Activated CD4-positive, alpha-beta T cell treated with anti-CD3 and anti-CD28 coated beads, Interleukin-2, amount 10 ng/mL, durations not matched to agents 24 days and 14 days (primary cell): Measurements from ENCODE around the gene PFKP. TPM values are rescaled to one million over a fixed set of nuclear protein-coding genes. Genes with fewer than 3 reads are reported as not detected.

Experiments used
- DNase-seq: peaks from one replicate; pipeline ENCODE4 v3.0.0; 2022
- H3K27ac Mint-ChIP-seq: one replicate; pipeline ENCODE4 v1.8.0; 2022; ENCODE audit warnings: mild to moderate bottlenecking, mixed read lengths
- H3K27me3 Mint-ChIP-seq: one replicate; pipeline ENCODE4 v1.8.0; 2022; ENCODE audit warnings: mixed read lengths
- H3K36me3 Mint-ChIP-seq: one replicate; pipeline ENCODE4 v1.8.0; 2022; ENCODE audit warnings: low read depth, mild to moderate bottlenecking, mixed read lengths
- H3K4me1 Mint-ChIP-seq: one replicate; pipeline ENCODE4 v1.8.0; 2021; ENCODE audit warnings: mixed read lengths
- H3K4me3 Mint-ChIP-seq: one replicate; pipeline ENCODE4 v1.8.0; 2022; ENCODE audit warnings: mild to moderate bottlenecking, moderate library complexity, mixed read lengths
- H3K9me3 Mint-ChIP-seq: one replicate; pipeline ENCODE4 v1.8.0; 2021; ENCODE audit warnings: mixed read lengths
- intact Hi-C: fragments of 100-400 bp; cut with micrococcal nuclease; formaldehyde crosslinking; loops from one replicate; pipeline ENCODE4 v1.15.1; 2023
- total RNA-seq: library from RNA; stranded (reverse); gene quantifications from 2 replicates; pipeline ENCODE4 v1.2.3, GENCODE V29; 2022

PFKP gene
- total RNA-seq, 1 donor from 2014 or later: 294 TPM

DNA sequence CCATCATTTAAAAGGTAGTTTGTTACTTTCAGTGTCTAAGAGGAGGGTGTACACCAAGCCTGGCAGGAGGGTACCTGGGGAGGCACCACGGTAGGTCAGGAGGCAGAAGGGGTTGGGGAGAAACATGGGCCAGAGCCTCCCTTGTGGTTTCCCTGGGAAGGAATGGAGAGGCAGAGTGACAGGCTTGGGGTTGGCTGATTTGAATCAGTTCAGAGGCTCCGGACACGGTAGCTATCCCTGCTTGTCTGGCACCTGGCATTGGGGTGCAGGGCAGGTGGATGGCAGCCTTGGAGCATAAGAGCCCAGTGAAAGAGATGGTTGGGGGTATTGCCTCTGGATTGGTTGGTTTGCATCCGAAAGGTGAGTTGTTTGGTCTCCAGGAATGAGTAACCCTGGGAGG, 30.2 kb upstream of the PFKP start:
- intact Hi-C loops: no loop called here
- no peak for DNase-seq
- peaks cover 8% of the 10 kb centered on the region for H3K27me3 Mint-ChIP-seq
- H3K9me3 Mint-ChIP-seq: peaks cover 26% of the 10 kb centered on the region
- H3K27ac Mint-ChIP-seq: no peak overlapping the region
- H3K4me1 Mint-ChIP-seq: peaks cover 4% of the 10 kb centered on the region
- no peaks in the 10 kb centered on the region for H3K36me3 Mint-ChIP-seq
- no peak overlapping the region for H3K4me3 Mint-ChIP-seq

DNA sequence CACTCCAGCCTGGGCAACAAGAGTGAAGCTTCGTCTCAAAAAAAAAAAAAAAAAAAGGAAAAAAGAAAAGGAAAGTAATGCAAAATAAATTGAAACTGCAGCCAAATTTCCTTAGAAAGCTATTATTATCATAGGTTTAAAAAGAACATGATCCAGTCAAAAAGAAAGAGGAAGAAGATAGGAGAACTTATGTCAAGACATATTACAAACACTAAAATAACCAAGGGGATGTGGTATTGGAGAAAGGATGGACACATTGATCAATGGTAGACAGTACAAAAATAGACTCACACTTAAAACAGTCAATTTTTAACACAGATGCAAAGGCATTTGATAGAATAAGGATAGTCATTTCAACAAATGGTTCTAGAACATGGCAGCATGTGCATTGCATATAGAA, 27.3 kb upstream of the PFKP start:
- Mint-ChIP-seq H3K27me3 (peaks cover 10% of the 10 kb centered on the region), H3K27ac (no peak overlapping the region), H3K36me3 (no peaks in the 10 kb centered on the region), H3K4me3 (no peak overlapping the region), H3K4me1 (peaks cover 4% of the 10 kb centered on the region), H3K9me3 (peaks cover 26% of the 10 kb centered on the region)
- DNase-seq: no peak
- intact Hi-C loops: loop anchor here (5.0 kb wide), 1 partner anchor 203 kb away; no protein-coding TSS in a partner anchor

DNA sequence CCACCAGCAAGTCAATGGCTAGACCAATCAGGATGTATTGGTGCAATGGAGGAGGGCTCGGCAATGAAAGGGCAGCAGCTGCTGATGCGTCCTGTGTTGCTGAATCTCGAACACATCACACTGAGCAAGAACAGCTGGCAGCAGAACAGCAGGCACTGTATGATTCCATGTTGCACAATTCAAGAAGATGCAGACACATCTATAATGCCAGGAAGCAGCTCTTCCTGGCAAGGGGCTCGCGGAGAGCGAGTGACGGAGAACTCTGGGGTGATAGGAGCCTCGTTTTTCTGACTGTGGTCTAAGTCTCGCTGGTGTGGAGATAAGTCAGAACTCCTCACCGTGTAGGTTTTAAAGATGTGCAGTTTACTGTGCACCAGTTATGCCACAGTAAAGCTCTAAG, 24.8 kb upstream of the PFKP start:
- peaks cover 14% of the 10 kb centered on the region for H3K27me3 Mint-ChIP-seq
- no peak for DNase-seq
- no peaks in the 10 kb centered on the region for H3K4me1 Mint-ChIP-seq
- intact Hi-C loops: loop anchor here (5.0 kb wide), 1 partner anchor 205 kb away; no protein-coding TSS in a partner anchor
- H3K4me3 Mint-ChIP-seq: no peak overlapping the region
- no peak overlapping the region for H3K27ac Mint-ChIP-seq
- peaks cover 20% of the 10 kb centered on the region for H3K9me3 Mint-ChIP-seq
- H3K36me3 Mint-ChIP-seq: no peaks in the 10 kb centered on the region

DNA sequence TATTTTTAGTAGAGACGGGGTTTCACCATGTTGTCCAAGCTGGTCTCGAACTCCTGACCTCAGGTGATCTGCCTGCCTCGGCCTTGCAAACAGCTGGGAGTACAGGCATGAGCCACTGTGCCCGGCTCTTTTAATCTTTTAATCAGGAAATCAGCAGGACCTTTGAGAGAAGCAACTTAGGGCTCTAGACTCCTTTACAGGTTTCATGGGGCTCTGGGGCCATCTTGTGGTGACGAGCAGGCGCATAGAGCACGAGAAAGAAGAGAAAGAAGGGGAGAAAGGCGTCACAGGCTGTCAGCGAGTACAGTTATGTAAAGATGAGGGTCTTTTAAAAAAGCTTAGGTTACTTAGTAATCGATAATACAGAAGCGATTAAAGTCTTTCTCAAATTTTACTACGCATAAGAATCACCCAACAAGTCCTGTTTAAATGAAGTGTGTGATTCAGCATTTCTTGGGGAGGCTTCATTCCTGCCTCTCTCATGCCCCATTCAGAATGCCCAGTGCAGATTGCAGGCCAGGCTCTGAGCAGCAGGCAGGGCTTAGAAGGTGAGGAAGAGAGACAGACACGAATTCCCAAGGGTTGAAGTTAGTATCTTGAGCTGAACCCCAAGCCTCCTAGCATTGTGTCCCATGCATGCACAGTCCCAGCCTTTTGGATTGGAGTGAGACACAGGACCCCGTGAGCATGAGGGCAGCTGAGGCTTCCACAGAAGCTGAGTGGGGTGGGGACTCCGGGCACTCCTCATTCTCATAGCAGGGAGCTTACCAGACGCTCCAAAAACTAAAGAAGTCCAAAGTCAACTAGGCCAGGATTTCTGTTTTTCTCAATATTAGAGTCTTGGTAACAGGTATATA, 23.6 kb upstream of the PFKP start:
- Mint-ChIP-seq H3K9me3 (peaks cover 14% of the 10 kb centered on the region), H3K36me3 (no peaks in the 10 kb centered on the region), H3K27ac (no peak overlapping the region), H3K4me1 (no peaks in the 10 kb centered on the region), H3K27me3 (peaks cover 13% of the 10 kb centered on the region), H3K4me3 (no peak overlapping the region)
- intact Hi-C loops: loop anchor here (1.0 to 5.0 kb wide), 2 partner anchors 115 to 206 kb away; no protein-coding TSS in a partner anchor
- DNase-seq: peak; percentile 84

DNA sequence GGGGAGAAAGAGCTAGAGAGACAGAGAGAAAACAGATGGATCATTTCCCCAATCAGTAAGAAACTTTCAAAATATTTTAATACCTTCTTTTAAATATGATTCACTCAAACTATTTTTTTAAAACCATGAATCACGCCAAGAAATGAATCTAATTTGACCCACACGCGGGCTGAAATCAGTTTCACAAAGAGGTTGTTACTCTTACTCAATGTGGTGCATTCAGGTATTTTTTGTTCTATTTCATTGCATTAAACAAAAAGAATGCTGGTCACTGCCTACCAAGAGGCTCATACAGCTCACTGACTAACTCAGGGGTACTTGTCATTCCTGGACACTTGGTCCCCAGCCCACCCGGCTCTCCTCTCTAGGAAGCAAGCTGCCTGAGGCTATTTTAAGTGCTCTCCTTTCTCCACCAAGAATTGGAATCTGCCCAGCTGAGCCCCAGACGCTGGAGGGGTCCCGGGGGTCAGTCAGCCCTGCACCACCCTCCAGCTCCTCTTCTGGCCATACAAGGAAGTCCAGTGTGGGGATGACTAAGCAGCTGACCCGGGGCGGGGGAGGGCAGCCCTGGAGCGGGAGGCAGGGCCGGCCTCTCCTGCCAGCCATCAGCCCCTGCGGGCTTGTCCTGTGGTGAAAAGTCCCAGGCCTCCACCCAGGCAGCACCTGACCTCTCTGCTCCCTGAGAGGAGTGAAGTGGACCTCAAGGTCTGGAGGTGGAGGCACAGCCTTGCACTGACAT, 21.7 kb upstream of the PFKP start:
- peaks cover 21% of the 10 kb centered on the region for H3K27me3 Mint-ChIP-seq
- H3K36me3 Mint-ChIP-seq: no peaks in the 10 kb centered on the region
- H3K4me3 Mint-ChIP-seq: no peak overlapping the region
- no peaks in the 10 kb centered on the region for H3K4me1 Mint-ChIP-seq
- H3K27ac Mint-ChIP-seq: no peak overlapping the region
- peaks cover 5% of the 10 kb centered on the region for H3K9me3 Mint-ChIP-seq
- no peak for DNase-seq
- intact Hi-C loops: no loop called here

DNA sequence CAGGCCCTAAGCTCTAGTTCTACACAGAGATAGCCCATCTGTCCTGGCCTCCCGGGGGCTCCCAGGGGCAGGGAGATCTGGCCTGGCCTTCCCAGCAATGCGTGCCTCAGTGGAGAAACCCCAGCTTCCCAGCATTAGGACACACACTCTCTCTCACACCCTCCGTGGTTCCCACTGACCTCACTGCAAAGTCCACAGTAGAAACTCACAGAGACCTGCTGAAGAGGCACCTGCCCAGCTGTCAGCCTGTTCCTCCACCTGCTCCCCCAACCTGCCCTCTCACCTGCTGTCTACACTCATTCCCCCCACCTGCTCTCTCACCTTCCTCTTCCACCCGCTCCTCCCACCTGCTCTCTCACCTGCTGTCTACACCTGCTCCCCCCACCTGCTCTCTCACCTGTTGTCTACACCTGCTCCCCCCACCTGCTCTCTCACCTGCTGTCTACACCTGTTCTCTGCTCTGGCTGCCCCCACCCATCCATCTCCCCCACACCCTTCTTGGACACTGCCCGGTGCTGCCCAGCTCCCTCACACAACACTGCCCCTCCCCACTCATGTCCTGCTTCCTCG, 21.1 kb upstream of the PFKP start:
- intact Hi-C loops: no loop called here
- Mint-ChIP-seq H3K9me3 (peaks cover 3% of the 10 kb centered on the region), H3K27me3 (peaks cover 21% of the 10 kb centered on the region), H3K4me1 (no peaks in the 10 kb centered on the region), H3K36me3 (no peaks in the 10 kb centered on the region), H3K27ac (no peak overlapping the region), H3K4me3 (no peak overlapping the region)
- no peak for DNase-seq

DNA sequence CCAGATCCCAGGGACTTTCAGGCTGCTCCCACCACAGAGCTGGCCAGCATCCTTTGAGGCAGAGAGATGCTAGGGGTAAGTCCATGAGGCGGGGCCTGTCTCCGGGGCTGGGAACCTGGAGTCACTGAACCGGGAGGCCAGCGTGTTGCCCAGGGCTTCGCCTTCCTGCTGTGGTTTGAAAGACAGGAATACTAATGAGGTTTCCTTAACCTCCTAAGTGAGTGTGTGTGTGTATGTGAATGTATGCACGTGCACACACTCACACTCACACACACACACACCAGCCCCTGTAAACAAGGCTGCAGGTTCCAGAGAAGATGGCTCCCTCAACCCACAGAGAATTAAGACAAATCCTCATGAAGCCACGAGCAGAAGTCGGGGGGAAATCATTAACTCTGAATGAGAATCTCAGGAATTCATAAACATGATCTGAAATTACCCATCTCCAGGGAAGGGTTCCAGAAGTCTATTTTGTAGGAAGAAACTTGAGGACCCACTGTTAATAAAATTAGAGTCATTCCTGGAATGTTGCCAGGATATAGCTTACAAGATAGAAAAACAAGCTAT, 20.3 kb upstream of the PFKP start:
- Mint-ChIP-seq H3K27ac (no peak overlapping the region), H3K27me3 (peaks cover 24% of the 10 kb centered on the region), H3K9me3 (no peaks in the 10 kb centered on the region), H3K4me3 (no peak overlapping the region), H3K4me1 (no peaks in the 10 kb centered on the region), H3K36me3 (no peaks in the 10 kb centered on the region)
- intact Hi-C loops: no loop called here
- DNase-seq: no peak

DNA sequence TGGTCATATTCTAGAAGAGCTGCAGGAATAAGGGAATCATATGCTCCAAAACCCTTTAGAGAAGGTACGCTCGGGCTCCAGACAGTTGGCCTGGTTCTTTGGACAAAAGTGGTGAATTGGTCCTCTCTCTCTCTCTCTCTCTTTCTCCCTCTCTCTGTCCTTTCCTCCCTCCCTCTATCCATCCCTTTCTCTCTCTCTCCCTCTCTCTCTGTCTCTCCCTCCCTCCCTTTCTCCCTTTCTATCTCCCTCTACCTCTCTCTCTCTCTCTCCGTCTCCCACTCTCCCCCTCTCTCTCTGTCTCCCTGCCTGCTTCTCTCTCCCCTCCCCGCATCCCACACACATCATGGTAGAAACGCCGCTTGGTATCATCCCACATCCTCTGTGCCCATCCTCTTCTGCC, 19.8 kb upstream of the PFKP start:
- no peaks in the 10 kb centered on the region for H3K9me3 Mint-ChIP-seq
- no peak overlapping the region for H3K4me3 Mint-ChIP-seq
- intact Hi-C loops: no loop called here
- no peaks in the 10 kb centered on the region for H3K4me1 Mint-ChIP-seq
- H3K36me3 Mint-ChIP-seq: no peaks in the 10 kb centered on the region
- peaks cover 25% of the 10 kb centered on the region for H3K27me3 Mint-ChIP-seq
- no peak overlapping the region for H3K27ac Mint-ChIP-seq
- DNase-seq: no peak

DNA sequence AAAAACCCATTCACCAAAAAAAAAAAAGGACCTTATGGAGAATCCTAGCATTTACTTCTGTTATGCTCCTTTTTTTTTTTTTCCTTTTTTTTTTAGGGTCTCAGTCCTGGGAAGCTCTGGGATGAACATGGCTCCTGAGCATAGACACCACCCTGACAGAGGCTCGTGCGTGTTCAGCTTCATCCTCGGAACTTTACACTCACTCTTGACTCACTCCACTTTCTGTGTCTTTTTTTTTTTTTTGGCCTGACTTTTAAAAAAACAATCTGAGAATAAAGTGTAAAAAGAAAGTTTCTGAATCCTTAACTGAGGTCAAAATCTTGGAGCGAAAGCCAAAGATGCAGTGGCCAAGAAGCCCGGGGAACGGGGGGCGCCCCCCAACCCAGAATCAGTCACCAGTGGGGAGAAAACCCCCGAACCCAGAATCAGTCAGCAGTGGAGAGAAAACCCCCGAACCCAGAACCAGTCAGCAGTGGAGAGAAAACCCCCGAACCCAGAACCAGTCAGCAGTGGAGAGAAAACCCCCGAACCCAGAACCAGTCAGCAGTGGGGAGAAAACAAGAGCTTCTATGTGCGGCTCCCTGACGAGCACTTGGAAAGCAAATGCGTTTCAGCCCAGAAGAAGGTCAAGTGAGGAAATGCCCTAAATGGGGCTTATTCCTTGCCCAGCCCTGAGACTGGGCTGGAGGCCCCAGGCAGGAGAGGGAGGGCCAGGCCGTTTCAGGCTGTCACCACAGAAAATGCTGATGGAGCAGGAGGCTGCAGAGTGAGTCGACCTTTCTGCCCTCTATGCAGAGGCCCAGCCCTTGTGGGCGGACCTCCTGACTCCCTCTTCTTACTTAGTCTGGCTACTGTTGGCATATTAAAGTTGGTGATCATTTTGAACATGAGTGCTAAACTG, 19.0 kb upstream of the PFKP start:
- intact Hi-C loops: no loop called here
- no peak overlapping the region for H3K4me3 Mint-ChIP-seq
- H3K27me3 Mint-ChIP-seq: peaks cover 25% of the 10 kb centered on the region
- no peak for DNase-seq
- H3K9me3 Mint-ChIP-seq: no peaks in the 10 kb centered on the region
- no peak overlapping the region for H3K27ac Mint-ChIP-seq
- H3K36me3 Mint-ChIP-seq: no peaks in the 10 kb centered on the region
- no peaks in the 10 kb centered on the region for H3K4me1 Mint-ChIP-seq

DNA sequence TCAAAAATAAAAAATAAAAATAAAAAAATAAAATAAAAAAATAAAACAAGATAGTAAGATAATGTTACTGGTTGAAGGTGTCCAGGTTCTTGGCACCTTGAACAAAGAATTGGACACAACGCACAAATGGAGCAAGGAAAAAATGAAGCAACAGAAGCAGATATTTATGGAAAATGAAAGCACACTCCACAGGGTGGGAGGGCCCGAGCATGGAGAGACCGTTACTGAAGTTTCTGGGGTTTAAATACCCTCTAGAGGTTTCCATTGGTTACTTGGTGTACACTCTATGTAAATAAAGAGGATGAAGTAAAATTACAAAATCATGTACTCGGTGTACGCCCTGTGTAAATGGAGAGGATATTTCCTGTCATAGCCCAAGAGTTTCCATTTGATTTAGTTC, 15.7 kb upstream of the PFKP start:
- H3K36me3 Mint-ChIP-seq: no peaks in the 10 kb centered on the region
- no peak for DNase-seq
- no peak overlapping the region for H3K27ac Mint-ChIP-seq
- H3K9me3 Mint-ChIP-seq: no peaks in the 10 kb centered on the region
- H3K4me3 Mint-ChIP-seq: no peak overlapping the region
- peaks cover 6% of the 10 kb centered on the region for H3K4me1 Mint-ChIP-seq
- intact Hi-C loops: no loop called here
- H3K27me3 Mint-ChIP-seq: peaks cover 40% of the 10 kb centered on the region

DNA sequence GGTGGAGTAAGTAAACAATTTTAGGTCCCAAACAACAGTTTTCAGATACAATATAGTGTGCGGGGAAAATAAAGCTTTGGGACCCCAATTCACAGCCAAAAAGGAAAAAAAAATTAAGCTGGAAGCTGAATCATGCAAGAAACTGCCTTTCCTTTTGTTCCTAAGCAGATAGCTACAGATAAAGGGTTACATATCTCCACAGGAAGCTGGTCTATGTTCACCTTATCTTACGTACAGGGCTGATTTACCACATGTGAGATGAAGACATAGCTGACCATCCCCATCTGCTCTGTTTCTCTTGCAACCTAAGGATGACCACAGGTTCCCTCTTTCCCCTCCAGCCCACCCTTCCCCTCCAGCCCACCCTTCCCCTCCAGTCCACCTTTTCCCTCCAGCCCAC, 14.2 kb upstream of the PFKP start:
- H3K9me3 Mint-ChIP-seq: no peaks in the 10 kb centered on the region
- no peak overlapping the region for H3K4me3 Mint-ChIP-seq
- intact Hi-C loops: no loop called here
- peaks cover 43% of the 10 kb centered on the region for H3K27me3 Mint-ChIP-seq
- no peaks in the 10 kb centered on the region for H3K36me3 Mint-ChIP-seq
- peaks cover 12% of the 10 kb centered on the region for H3K4me1 Mint-ChIP-seq
- no peak overlapping the region for H3K27ac Mint-ChIP-seq
- DNase-seq: no peak

DNA sequence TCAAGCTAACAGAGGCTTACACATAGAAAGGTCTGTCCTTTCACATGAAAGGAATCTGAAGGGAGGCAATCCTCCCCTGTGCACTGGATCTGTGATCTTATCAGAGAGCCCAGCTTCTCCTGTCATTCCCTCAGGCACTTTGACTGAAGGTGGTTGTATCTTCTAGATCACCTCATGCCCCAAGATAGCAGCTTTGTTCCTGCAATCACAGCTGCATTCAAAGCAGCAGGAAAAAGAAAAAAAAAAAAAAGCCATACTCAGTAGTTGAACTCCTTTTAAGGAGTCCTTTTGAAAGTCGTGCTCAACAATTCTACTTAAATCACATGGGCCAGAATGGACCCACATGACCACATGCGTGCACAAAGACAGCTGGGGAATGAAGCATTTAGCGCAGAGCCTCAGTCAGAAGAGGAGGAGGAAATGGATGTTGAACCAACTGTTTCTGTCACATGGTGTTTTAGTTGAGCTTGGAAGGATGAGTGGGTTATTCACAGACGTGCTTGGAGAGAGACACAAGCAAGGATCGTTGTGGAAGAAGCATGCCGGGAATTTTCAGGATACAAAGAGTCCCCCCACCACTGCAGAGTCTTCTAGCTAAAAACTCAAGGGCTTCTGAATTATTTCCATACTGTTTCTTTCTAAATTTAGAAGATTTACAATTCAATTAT, 13.0 kb upstream of the PFKP start:
- no peak overlapping the region for H3K27ac Mint-ChIP-seq
- H3K4me3 Mint-ChIP-seq: no peak overlapping the region
- no peaks in the 10 kb centered on the region for H3K36me3 Mint-ChIP-seq
- peaks cover 47% of the 10 kb centered on the region for H3K27me3 Mint-ChIP-seq
- H3K9me3 Mint-ChIP-seq: no peaks in the 10 kb centered on the region
- H3K4me1 Mint-ChIP-seq: peaks cover 12% of the 10 kb centered on the region
- no peak for DNase-seq
- intact Hi-C loops: no loop called here

DNA sequence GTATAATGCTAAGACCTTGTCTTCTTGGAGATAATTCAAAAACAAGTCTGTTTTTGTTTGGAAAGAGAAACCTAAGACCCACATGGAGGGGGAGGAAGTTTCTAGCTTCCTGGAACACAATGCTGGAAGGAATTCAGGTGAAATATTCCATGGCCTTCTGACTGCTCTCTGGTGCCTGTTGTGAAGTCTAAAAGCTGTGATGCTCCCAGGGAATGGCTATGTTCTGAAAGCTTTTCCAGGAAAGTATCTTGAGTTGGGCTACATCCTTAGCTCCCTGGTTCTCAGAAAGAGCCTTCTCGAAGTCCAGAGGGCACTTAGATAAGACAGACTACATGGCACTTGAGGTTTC, 12.5 kb upstream of the PFKP start:
- no peak overlapping the region for H3K4me3 Mint-ChIP-seq
- no peak for DNase-seq
- H3K27me3 Mint-ChIP-seq: peaks cover 48% of the 10 kb centered on the region
- H3K9me3 Mint-ChIP-seq: no peaks in the 10 kb centered on the region
- intact Hi-C loops: no loop called here
- peaks cover 12% of the 10 kb centered on the region for H3K4me1 Mint-ChIP-seq
- H3K36me3 Mint-ChIP-seq: no peaks in the 10 kb centered on the region
- no peak overlapping the region for H3K27ac Mint-ChIP-seq
